ENCODE results near the gene ASCC1.

The ASCC1 gene

GRCh38 chr10:72105710-72106109, 110.4 kb downstream of the ASCC1 start:
- no peak for DNase-seq (ENCODE audit: extremely low read depth, insufficient read length)
- Histone ChIP-seq H3K4me3 (replicated peaks; ENCODE audit: low read depth, low read length) (no peak overlapping the region), H3K36me3 (ENCODE audit: control insufficient read depth, insufficient read depth, low read length) (peaks cover 2% of the 10 kb centered on the region; the same call in 1 of the 2 replicates), H3K27me3 (replicated peaks; ENCODE audit: control insufficient read depth, insufficient read depth, low read length) (no peaks in the 10 kb centered on the region)
- no peak for TF ChIP-seq CTCF (IDR thresholded peaks at IDR 0.05; ENCODE audit: insufficient read depth, low read length, poor library complexity, severe bottlenecking)

GRCh38 chr10:72105098-72105475, 111.0 kb downstream of the ASCC1 start:
- no peak overlapping the region for H3K4me3 ChIP-seq (replicated peaks; ENCODE audit: low read depth, low read length)
- peaks cover 2% of the 10 kb centered on the region; the same call in 1 of the 2 replicates for H3K36me3 ChIP-seq (ENCODE audit: control insufficient read depth, insufficient read depth, low read length)
- TF ChIP-seq CTCF (IDR thresholded peaks at IDR 0.05; ENCODE audit: insufficient read depth, low read length, poor library complexity, severe bottlenecking): no peak
- no peak for DNase-seq (ENCODE audit: extremely low read depth, insufficient read length)
- no peaks in the 10 kb centered on the region for H3K27me3 ChIP-seq (replicated peaks; ENCODE audit: control insufficient read depth, insufficient read depth, low read length)

- H3K27me3 ChIP-seq (replicated peaks; ENCODE audit: control insufficient read depth, insufficient read depth, low read length): no peaks in the 10 kb centered on the region
- no peak for DNase-seq (ENCODE audit: extremely low read depth, insufficient read length)
- peaks cover 2% of the 10 kb centered on the region; the same call in 1 of the 2 replicates for H3K36me3 ChIP-seq (ENCODE audit: control insufficient read depth, insufficient read depth, low read length)
- TF ChIP-seq CTCF (IDR thresholded peaks at IDR 0.05; ENCODE audit: insufficient read depth, low read length, poor library complexity, severe bottlenecking): no peak
- H3K4me3 ChIP-seq (replicated peaks; ENCODE audit: low read depth, low read length): no peak overlapping the region
Observed at GRCh38 chr10:72104472-72105097, 111.5 kb downstream of the ASCC1 start.

GRCh38 chr10:72099600-72099921, 116.5 kb downstream of the ASCC1 start:
- H3K36me3 ChIP-seq (ENCODE audit: control insufficient read depth, insufficient read depth, low read length): peaks cover 2% of the 10 kb centered on the region
- no peak overlapping the region for H3K4me3 ChIP-seq (replicated peaks; ENCODE audit: low read depth, low read length)
- TF ChIP-seq CTCF (IDR thresholded peaks at IDR 0.05; ENCODE audit: insufficient read depth, low read length, poor library complexity, severe bottlenecking): no peak
- no peak for DNase-seq (ENCODE audit: extremely low read depth, insufficient read length)
- H3K27me3 ChIP-seq (replicated peaks; ENCODE audit: control insufficient read depth, insufficient read depth, low read length): no peaks in the 10 kb centered on the region

GRCh38 chr10:72098836-72099599, 117.1 kb downstream of the ASCC1 start:
- no peaks in the 10 kb centered on the region for H3K27me3 ChIP-seq (replicated peaks; ENCODE audit: control insufficient read depth, insufficient read depth, low read length)
- H3K4me3 ChIP-seq (replicated peaks; ENCODE audit: low read depth, low read length): no peak overlapping the region
- peaks cover under 1% of the 10 kb centered on the region for H3K36me3 ChIP-seq (ENCODE audit: control insufficient read depth, insufficient read depth, low read length)
- no peak for DNase-seq (ENCODE audit: extremely low read depth, insufficient read length)
- no peak for TF ChIP-seq CTCF (IDR thresholded peaks at IDR 0.05; ENCODE audit: insufficient read depth, low read length, poor library complexity, severe bottlenecking)
